Smooth muscle cell (in vitro differentiated cells): Measurements from ENCODE around the gene ABHD8. TPM values are rescaled to one million over a fixed set of nuclear protein-coding genes. Genes with fewer than 3 reads are reported as not detected.

Source experiments
- DNase-seq: peaks from one replicate; lab custom pipeline; 2025; ENCODE audit not compliant: unreplicated experiment; lab: John Stamatoyannopoulos, UW
- H2AFZ ChIP-seq: fragments of 200-600 bp; sonication (generic); 2 replicates; pipeline ENCODE4 v1.6.0; 2016; ENCODE audit warnings: antibody characterized with exemption, low read depth, mild to moderate bottlenecking
- H3F3A ChIP-seq: fragments of 200-600 bp; sonication (generic); 2 replicates; pipeline ENCODE4 v1.6.0; 2017; ENCODE audit warnings: antibody characterized with exemption, low read depth
- H3K27ac ChIP-seq: fragments of 200-600 bp; sonication (generic); 2 replicates; pipeline ENCODE4 v1.5.1; 2016; ENCODE audit warnings: low read depth, mild to moderate bottlenecking
- H3K27me3 ChIP-seq: fragments of 200-600 bp; sonication (generic); 2 replicates; pipeline ENCODE4 v1.6.1; 2016; ENCODE audit warnings: low read depth, mild to moderate bottlenecking
- H3K36me3 ChIP-seq: fragments of 200-600 bp; sonication (generic); 2 replicates; pipeline ENCODE4 v1.5.1; 2016; ENCODE audit warnings: low read depth
- H3K4me1 ChIP-seq: fragments of 200-600 bp; sonication (generic); 2 replicates; pipeline ENCODE4 v1.5.1; 2016; ENCODE audit warnings: low read depth
- H3K4me2 ChIP-seq: fragments of 200-600 bp; sonication (generic); 2 replicates; pipeline ENCODE4 v1.6.0; 2016; ENCODE audit warnings: mild to moderate bottlenecking
- H3K4me3 ChIP-seq: fragments of 200-600 bp; sonication (generic); 2 replicates; pipeline ENCODE4 v1.5.1; 2016; ENCODE audit warnings: mild to moderate bottlenecking
- H3K79me2 ChIP-seq: fragments of 200-600 bp; sonication (generic); 2 replicates; pipeline ENCODE4 v1.6.0; 2016; ENCODE audit warnings: low read depth, mild to moderate bottlenecking
- H3K9ac ChIP-seq: fragments of 200-600 bp; sonication (generic); 2 replicates; pipeline ENCODE4 v1.6.0; 2016; ENCODE audit warnings: low read depth
- H3K9me3 ChIP-seq: fragments of 200-600 bp; sonication (generic); replicated peaks from 2 replicates; pipeline ENCODE4 v1.5.1; 2016; ENCODE audit warnings: low read depth
- H4K20me1 ChIP-seq: fragments of 200-600 bp; sonication (generic); 2 replicates; pipeline ENCODE4 v1.6.0; 2016; ENCODE audit warnings: low read depth
- CTCF ChIP-seq: fragments of 200-600 bp; sonication (generic); IDR thresholded peaks from 2 replicates; pipeline ENCODE4 v1.5.1; 2017; ENCODE audit warnings: borderline replicate concordance, mild to moderate bottlenecking, antibody characterized with exemption; ENCODE audit not compliant: insufficient read depth, poor library complexity, severe bottlenecking
- WGBS: methylation state at CpG from one replicate; pipeline ENCODE4 v1.1.7; 2016; ENCODE audit warnings: low lambda C conversion rate; 5-methylcytosine and 5-hydroxymethylcytosine counted together
- polyA plus RNA-seq: library from polyadenylated mRNA; unstranded; fragments of >200 nt; fragmentation: Nextera tagmentation; extraction: Ambion mirVana; gene quantifications from 2 replicates; pipeline ENCODE4 v1.2.1, GENCODE V29; 2016
- total RNA-seq: library from RNA; depleted of rRNA; stranded (reverse); fragments of >200 nt; gene quantifications from 2 replicates; pipeline ENCODE4 v1.2.3, GENCODE V29; 2014

The ABHD8 gene
- total and polyA plus RNA-seq, 2 experiments from 2014 or later, result 9.2 to 15.1 TPM

- peaks cover 13% of the 10 kb centered on the region for H3K79me2 ChIP-seq
- H3K27ac ChIP-seq, result peak within 1 kb of the TSS; percentile 57
- H3K27me3 ChIP-seq, result no peaks in the 10 kb centered on the region
- TF ChIP-seq CTCF, result peak; percentile 58
- peak within 1 kb of the TSS; percentile 68 for H3K4me3 ChIP-seq
- H3K4me2 ChIP-seq, result peak within 1 kb of the TSS; percentile 85
- under 1% methylated on average over 55 of the region's 55 CpGs for WGBS
- no peaks in the 10 kb centered on the region for H3K9me3 ChIP-seq
- H3K9ac ChIP-seq, result peak within 1 kb of the TSS; percentile 40
- peak; percentile 85 for DNase-seq
- peaks cover 5% of the 10 kb centered on the region for H3F3A ChIP-seq
- H2AFZ ChIP-seq, result peak within 1 kb of the TSS; percentile 84
- peaks cover 17% of the 10 kb centered on the region for H3K4me1 ChIP-seq
- H3K36me3 ChIP-seq, result no peaks in the 10 kb centered on the region
- H4K20me1 ChIP-seq, result peaks cover 4% of the 10 kb centered on the region
These were observed 2.5 kb upstream of the ABHD8 start, which contains the start of gene MRPL34 for GRCh38 chr19:17305517-17306284. MRPL34 (plus strand) TSS chr19:17305872; CDS start chr19:17305893, 21 bp downstream.

- Histone ChIP-seq H3K36me3 (no peaks in the 10 kb centered on the region), H3K9me3 (no peaks in the 10 kb centered on the region), H4K20me1 (peaks cover 2% of the 10 kb centered on the region), H3K4me1 (peaks cover 12% of the 10 kb centered on the region), H3K27ac (no peak overlapping the region), H3K4me3 (peak overlapping the region; percentile 68), H2AFZ (no peak overlapping the region), H3F3A (peaks cover 5% of the 10 kb centered on the region), H3K4me2 (peak overlapping the region; percentile 85), H3K79me2 (peaks cover 8% of the 10 kb centered on the region), H3K27me3 (no peaks in the 10 kb centered on the region), H3K9ac (no peak overlapping the region)
- WGBS, result 12% methylated on average over 7 of the region's 7 CpGs
- TF ChIP-seq CTCF, result no peak
- no peak for DNase-seq
These were observed 1.9 kb upstream of the ABHD8 start for GRCh38 chr19:17305216-17305516.

- peaks cover 5% of the 10 kb centered on the region for H3F3A ChIP-seq
- peak overlapping the region; percentile 18 for H3K27ac ChIP-seq
- H4K20me1 ChIP-seq, result no peaks in the 10 kb centered on the region
- WGBS, result 80% methylated on average over 12 of the region's 12 CpGs
- H3K36me3 ChIP-seq, result no peaks in the 10 kb centered on the region
- no peak overlapping the region for H2AFZ ChIP-seq
- peak overlapping the region; percentile 68 for H3K4me3 ChIP-seq
- peaks cover 2% of the 10 kb centered on the region for H3K79me2 ChIP-seq
- H3K9ac ChIP-seq, result no peak overlapping the region
- DNase-seq, result no peak
- no peaks in the 10 kb centered on the region for H3K9me3 ChIP-seq
- no peak for TF ChIP-seq CTCF
- peaks cover 8% of the 10 kb centered on the region for H3K4me1 ChIP-seq
- H3K4me2 ChIP-seq, result peak overlapping the region; percentile 85
- no peaks in the 10 kb centered on the region for H3K27me3 ChIP-seq
These were observed 1.4 kb upstream of the ABHD8 start for GRCh38 chr19:17304386-17305215.
